Activated T-cell treated with anti-CD3 and anti-CD28 coated beads, Interleukin-2, amount 50 U/mL, for 48 hours (primary cell): ENCODE data around the gene PMM2.
"Not testable (repeated sequence)": the region's sequence is repeated elsewhere in the genome, so short reads cannot be mapped to it uniquely, and the experiment has no call there.

Source experiments
- DNase-seq, 2 experiments: peaks; one replicate each; pipeline ENCODE4 v3.0.0-alpha.2; 2020

Gene PMM2

DNA sequence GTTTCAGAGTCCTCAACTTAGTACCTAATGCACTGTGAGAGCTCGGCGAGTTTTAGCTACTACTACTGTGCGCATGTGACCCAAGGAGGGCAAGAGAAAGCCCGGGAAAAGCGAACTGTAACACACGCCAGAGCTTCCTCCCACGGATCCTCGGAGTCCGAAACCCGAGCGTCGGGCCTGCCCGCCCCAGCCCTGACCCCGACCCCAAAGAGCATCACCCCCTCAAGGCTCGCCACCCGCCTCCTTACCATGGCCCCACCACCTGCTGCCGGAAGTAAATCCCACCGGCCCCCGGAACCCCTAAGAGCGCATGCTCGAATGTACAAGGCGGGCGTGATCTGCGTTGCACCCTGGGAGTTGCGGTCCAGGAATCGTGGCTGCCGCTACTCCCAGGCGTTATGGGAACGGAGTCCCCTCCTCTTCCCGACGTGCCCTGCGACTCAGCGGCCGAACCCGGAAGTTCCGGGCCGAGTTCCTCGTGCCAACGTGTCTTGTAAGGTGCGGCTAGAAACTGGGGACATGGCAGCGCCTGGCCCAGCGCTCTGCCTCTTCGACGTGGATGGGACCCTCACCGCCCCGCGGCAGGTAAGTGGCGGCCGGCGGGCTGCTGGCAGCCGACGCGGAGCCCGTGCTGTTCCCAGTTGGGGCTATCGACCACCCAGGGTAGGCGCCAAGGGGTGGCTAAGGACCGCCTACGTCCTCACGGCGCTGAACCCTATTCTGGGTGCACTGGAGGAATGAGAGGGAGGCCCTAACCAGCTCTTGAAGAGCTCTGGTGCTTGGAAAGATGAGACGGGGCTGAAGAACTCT, at the start of gene PMM2, which contains the start of gene TMEM186:
Gene PMM2, plus strand, starts transcription at position 476 of the 810 bp plus-strand sequence. Its CDS starts 44 bp downstream, at position 520.
Gene TMEM186, minus strand, starts transcription at position 276 of the 810 bp plus-strand sequence. Its CDS starts 25 bp downstream, at position 251.
- DNase-seq: peak; percentile 93 to 95

GRCh38 chr16:8748944-8749343, 48.7 kb upstream of the PMM2 start:
- DNase-seq: not testable (repeated sequence)

- no peak for DNase-seq
Measured at GRCh38 chr16:8751481-8752311, 45.9 kb upstream of the PMM2 start.

DNA sequence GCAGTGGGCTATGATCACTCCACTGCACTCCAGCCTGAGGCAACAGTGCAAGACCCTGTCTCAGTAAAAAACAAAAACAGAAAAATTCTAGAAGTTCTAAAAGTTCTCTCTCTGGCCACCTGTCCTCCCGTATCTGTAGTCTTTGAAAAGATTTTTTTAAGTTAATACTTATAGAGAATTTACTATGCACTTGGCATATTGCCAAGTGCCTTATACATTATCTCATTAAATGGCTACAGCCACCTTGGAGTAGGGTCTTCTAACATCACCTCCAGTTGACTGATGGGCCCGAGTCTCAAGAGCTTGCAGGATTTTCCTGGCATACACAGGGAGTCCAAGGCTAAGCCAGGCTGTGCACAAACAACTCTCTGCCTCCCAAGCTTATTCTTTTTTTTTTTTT, 44.9 kb upstream of the PMM2 start:
- DNase-seq: no peak

DNA sequence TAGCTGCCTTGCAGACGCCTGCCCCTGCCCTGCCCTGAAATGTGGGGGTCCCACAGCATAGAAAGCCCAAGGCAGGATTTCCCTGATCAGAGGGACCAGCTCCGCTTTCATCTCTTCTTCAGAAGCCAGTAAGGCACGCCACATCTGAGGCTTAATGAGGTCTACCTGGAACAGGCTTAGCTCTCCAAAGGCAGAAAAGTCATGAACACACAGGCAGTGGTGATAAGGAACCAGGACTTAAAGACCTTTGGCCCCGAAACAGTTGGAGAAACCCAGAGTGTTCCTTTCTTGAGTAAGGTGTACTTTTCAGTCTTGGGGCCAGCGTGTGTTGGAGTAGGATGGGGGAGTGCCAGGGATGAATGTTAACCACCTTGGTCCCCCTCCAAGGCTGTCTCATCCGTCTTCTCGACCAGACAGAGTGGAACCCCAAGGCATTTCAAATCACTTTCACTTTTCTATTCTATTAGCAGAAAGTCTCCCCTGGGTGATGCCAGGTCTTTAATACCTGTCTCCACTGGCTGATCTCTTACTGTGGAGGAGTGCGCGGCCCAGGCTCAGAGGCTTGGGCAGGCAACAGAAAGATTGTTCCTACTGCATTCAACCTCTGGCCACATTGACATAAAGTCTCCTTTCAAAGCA, 44.1 kb upstream of the PMM2 start:
- DNase-seq: no peak

GRCh38 chr16:8756755-8757154, 40.9 kb upstream of the PMM2 start:
- no peak for DNase-seq

DNA sequence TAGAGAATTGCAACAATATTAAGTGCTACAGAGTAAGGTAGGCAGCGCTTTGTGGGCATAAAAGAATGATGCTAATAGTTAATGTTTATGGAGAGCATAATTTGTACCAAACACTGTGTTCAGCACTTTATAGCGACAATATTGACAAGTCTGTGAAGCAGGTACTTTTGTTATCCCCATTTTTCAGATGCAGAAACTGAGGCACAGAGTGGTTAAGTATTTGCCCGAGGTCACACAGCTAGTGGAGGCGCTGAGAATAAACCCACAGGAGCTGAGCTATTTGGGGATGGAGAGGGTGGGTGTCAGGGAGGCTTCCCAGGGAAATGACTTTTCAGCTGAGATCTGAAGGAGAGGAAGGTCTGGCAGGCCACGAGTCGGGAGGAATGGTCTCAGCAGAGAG, 39.6 kb upstream of the PMM2 start:
- DNase-seq: no peak

GRCh38 chr16:8760021-8760420, 37.6 kb upstream of the PMM2 start:
- no peak for DNase-seq

- no peak for DNase-seq
Measured at GRCh38 chr16:8761078-8761477, 36.6 kb upstream of the PMM2 start.

GRCh38 chr16:8762254-8762653, 35.4 kb upstream of the PMM2 start:
- no peak for DNase-seq

- DNase-seq: no peak
Measured at GRCh38 chr16:8763083-8763482, 34.6 kb upstream of the PMM2 start.

GRCh38 chr16:8763899-8764298, 33.7 kb upstream of the PMM2 start:
- no peak for DNase-seq

- no peak for DNase-seq
Measured at GRCh38 chr16:8764525-8765250, 33.0 kb upstream of the PMM2 start.

GRCh38 chr16:8767176-8767575, 30.5 kb upstream of the PMM2 start:
- DNase-seq: no peak

GRCh38 chr16:8768283-8768682, 29.4 kb upstream of the PMM2 start:
- DNase-seq: no peak

DNA sequence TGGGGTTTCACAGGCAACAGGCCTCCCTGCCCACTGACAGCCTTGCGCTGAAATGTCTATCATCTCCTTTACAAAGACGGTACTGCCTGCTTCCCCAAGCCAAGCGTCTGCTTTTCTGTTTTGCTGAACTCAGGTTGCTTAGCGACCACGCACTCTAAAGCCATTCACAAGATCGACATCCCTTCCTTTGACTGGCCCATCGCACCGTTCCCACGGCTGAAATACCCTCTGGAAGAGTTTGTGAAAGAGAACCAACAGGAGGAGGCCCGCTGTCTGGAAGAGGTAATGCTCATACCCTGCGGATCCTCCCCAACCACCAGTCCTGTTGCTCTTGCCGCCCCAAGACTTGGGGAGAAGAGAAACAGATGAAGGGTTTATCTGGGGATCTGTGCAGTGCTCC, 28.9 kb upstream of the PMM2 start:
- DNase-seq: no peak

- DNase-seq: no peak
Measured at GRCh38 chr16:8773537-8773936, 24.1 kb upstream of the PMM2 start.

DNA sequence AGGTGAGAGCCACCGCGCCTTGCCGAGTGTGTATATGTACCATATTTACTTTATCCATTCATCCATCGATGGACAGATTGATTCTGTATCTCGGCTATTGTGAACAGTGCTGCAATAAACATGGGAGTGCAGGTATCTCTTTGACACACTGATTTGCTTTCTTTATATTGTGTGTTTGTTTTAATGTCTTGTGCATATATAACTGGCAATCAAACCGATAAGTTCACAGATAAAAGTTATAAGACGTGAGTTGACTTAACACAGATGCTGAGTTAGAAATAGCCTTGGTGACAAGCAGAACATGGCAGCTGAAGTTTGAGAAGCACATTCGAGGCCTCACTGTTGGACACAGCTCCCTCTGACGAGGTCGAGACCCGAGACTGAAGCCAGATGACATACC, 23.4 kb upstream of the PMM2 start:
- no peak for DNase-seq

- DNase-seq: no peak
Measured at GRCh38 chr16:8775359-8775758, 22.3 kb upstream of the PMM2 start.

- DNase-seq: no peak
Measured at GRCh38 chr16:8776129-8776584, 21.5 kb upstream of the PMM2 start.

DNA sequence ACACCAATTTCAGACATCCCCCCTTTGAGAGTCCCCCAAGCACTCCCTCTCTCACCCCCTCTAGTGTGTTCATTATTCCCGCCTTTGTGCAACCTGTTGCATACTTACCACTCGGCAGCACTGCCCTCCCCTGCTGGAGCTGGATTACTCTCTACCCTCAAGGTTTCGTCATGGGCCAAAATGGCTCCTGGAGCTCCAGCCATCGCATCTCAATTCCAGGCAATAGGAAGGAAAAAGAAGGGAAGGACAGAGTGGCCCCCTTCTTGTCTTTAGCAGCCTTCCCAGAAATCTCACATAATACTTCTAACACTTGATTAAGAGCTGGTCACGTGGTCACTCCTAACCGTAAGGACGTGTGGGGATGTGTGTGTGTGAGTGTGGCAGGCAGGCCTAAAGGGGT, 20.4 kb upstream of the PMM2 start:
- DNase-seq: no peak

- no peak for DNase-seq
Measured at GRCh38 chr16:8781797-8782196, 15.8 kb upstream of the PMM2 start.

DNA sequence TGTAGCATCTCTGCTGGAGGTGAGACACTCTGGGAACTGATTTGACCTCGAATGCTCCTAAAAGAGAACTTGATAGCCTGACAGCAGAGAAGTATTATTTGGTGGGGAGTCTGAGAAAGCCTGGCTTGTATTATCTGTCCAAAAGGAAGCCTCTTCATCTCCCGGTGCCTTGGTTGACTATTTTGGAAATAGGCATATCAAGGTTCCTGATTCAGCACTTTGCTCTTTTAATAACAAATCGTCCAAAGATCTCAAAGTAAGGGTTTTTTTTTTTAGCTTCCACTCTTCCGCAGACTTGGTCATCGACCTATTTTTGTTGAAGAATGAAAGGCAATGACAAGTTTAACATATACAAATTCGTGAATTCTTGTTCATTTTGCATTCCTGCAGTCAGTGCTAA, 15.0 kb upstream of the PMM2 start:
- no peak for DNase-seq
